IPS-NIHi7 (cell line): Measurements from ENCODE around the gene SET.
A peak's percentile ranks its signal among the peaks of the same experiment; 100 is the strongest.
"Not testable (repeated sequence)": the region's sequence is repeated elsewhere in the genome, so short reads cannot be mapped to it uniquely, and the experiment has no call there.

Experiments
- DNase-seq: peaks from one replicate; pipeline ENCODE4 v3.0.0; 2012; ENCODE audit warnings: mixed read lengths; ENCODE audit errors: extremely low spot score

The SET gene

DNA sequence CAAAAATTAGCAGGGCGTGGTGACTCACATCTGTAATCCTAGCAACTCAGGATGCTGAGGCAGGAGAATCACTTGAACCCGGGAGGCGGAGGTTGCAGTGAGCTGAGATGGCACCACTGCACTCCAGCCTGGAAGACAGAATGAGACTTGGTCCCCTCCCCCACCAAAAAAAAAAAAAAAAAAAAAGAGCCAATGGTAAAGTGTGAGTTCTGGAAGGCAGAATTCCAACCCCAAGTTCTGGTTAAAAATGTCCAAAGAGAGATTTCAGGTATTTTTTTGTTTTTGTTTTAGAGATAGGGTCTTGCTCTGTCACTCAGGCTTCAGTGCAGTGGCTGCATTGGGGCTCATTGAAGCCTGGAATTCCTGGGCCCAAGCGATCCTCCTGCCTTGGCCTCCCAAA lies 1.6 kb upstream of the SET start:
- no peak for DNase-seq

DNA sequence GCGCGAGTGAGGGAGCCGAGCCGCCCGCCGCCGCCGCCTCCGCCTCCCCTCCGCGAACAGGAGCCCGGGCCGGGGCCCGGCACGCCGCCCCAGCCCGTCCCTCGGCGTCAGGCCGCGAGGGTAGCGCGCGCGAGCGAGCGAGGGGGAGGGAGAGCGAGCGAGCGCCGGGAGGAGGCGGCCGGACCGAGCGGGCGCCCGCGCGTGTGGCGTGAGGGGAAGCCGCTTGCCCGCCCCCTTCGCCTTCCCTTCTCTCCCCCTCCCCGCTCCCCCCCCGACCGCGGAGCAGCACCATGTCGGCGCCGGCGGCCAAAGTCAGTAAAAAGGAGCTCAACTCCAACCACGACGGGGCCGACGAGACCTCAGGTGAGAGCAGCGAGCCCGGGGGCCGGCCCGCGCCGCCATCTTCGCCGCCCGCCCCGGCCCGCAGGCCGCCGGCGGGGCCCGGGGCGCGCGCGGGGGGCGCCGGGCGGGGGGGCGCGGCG lies 312 bp downstream of the SET start:
- DNase-seq: peak; percentile 14

DNA sequence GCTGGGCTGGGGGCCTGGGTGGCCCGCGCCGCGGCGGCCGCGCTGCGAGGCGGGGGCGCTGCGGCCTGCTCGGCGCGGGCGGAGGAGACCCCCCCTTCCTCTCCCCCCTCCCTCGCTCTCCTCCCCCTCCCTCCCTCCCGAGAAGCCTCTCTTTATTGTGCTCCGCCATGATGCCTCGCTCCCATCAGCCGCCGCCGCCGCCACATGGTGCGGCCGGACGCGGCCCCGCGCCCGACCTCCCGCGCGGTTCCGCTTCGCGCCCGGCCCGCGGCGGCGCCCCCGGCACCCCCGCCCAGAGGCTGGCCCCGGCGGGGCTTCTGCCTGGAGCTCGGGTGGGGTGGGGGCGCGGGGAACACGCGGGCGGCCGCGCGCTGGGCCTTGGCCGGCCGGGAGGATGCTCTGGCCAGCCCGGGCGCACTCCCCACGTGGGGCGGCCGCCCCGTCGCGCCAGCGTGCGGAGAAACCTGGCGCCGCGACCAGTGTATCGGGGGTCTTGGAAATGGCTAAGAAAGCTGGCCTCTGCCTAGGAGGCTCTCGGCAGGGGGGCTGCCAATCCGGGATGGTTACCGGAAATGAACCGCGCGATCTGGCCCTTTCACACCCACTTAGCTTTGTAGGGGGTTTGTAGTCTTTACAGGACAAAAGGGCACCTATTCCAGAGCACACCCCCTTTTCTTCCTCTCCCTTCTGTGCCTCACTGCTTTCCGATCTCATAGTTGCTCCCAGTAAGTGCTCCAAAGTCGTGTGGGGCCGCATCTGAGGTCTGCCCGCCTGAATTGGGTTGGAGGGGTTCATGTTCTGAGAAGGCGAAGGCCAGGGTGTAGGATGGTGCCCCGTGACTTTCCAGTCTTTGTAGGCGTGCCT lies 1.0 kb downstream of the SET start:
- peak; percentile 59 for DNase-seq

DNA sequence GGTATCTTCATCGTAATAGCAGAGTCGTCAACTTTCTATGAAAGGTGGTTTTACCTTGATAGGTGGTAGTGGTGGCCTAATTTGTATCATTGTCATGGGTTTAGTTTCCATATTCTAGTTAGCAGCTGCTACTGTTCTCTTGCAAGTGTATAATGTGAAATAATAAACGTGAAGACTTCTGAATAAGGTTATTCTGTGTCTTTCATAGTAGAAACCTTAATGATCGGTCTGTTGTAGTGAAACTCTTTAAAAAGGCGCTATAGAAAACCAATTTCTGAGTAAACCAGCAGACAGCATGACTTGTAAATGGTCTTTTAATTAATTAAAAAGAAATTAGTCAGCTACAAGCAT lies 1.6 kb downstream of the SET start:
- no peak for DNase-seq

DNA sequence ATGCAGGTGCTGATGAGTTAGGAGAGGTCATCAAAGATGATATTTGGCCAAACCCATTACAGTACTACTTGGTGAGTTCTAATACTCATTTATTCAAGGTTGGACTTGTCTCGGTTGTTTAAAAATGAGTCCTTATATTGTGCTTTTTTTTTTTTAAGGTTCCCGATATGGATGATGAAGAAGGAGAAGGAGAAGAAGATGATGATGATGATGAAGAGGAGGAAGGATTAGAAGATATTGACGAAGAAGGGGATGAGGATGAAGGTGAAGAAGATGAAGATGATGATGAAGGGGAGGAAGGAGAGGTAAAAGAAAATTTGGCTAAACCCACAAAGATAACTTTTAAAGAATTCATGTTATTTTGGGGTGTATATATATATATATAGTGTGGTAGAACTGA lies 4.7 kb downstream of the SET start:
- DNase-seq: not testable (repeated sequence)

GRCh38 chr9:128694344-128694743 lies 5.3 kb downstream of the SET start:
- DNase-seq: no peak

GRCh38 chr9:128696923-128697707 lies 8.1 kb downstream of the SET start:
- DNase-seq: no peak

- DNase-seq: not testable (repeated sequence)
These were observed 10.2 kb downstream of the SET start for GRCh38 chr9:128699096-128699795.

GRCh38 chr9:128701227-128701854 lies 12.3 kb downstream of the SET start:
- no peak for DNase-seq

GRCh38 chr9:128702445-128702948 lies 13.5 kb downstream of the SET start, which contains the start of gene PKN3:
TSS of gene PKN3 (plus strand) at chr9:128702503. CDS start at chr9:128702916, 413 bp downstream.
- peak; percentile 97 for DNase-seq

DNA sequence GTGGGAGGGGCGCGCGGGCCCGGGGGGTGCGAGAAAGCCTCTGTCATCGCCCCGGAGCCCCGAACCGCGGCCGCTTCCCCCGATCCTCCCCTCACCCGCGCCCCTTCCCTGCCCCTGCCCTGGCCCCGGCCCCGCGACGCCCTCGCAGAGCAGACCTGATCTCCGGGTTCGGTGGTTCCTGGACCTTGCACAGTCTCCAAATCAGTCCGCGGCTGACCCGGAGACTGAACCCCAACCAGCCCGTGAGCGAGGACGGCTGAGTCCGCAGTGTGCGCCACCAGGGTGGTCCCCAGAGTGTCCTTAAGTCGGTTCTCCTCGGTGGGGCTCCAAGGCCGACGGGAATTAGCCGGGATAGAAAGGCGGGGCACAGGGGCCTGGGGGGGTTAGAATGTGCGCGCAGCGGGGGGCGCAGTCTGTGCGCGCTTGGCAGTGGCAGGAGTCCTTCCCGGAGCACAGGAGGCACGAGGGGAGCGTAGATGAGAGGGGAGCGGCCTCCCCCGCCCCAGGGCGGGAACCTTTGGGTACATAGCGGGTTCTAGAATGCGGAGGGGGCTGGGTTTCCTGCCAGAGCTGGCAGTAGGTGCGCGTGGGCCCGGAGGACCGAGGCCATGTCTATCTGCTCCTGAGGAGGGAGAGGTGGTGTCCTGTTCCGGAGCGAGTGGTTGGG lies 14.1 kb downstream of the SET start:
- peak; percentile 59 for DNase-seq

GRCh38 chr9:128703616-128704355 lies 14.8 kb downstream of the SET start:
- DNase-seq: no peak

- DNase-seq: no peak
These were observed 15.3 kb downstream of the SET start for GRCh38 chr9:128704356-128704670.

GRCh38 chr9:128705051-128705965 lies 16.3 kb downstream of the SET start:
- DNase-seq: no peak

DNA sequence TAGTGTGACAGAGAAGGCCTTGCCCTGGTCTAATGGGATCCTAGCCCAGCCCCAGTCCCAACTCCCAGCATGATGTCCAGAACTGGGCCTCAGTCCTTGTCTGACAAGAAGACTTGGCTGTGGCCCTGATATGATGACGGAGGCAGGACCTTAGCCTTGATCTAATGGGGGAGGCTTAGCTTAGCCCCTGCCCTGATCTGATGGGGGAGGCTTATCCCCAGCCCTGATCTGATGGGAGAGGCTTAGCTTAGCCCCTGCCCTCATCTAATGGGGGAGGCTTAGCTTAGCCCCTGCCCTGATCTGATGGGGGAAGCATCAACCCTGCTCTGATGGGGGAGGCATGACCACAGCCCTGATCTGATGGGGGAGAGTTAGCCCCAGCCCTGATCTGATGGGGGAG lies 17.0 kb downstream of the SET start:
- no peak for DNase-seq

- no peak for DNase-seq
These were observed 17.8 kb downstream of the SET start for GRCh38 chr9:128706671-128707381.

GRCh38 chr9:128707446-128707845 lies 18.4 kb downstream of the SET start:
- DNase-seq: no peak
